Vagina (tissue), 2 donors: ENCODE measurements around the gene SLC49A3.

Experiments
- CTCF ChIP-seq, 3 experiments: fragments of 450-650 bp in 2 of 3; fragments of 200-600 bp in 1 of 3; sonication (generic) in 1 of 3; IDR thresholded peaks; one replicate each; pipeline ENCODE4 v1.5.1; 2017 to 2019; ENCODE audit warnings: antibody characterized with exemption in 3 of 3, mild to moderate bottlenecking in 2 of 3, moderate library complexity in 2 of 3
- POLR2A ChIP-seq, 2 donors: fragments of 450-650 bp; IDR thresholded peaks; one replicate each; pipeline ENCODE4 v1.6.1; 2017; ENCODE audit warnings: antibody characterized with exemption in 2 of 2, mild to moderate bottlenecking in 2 of 2, moderate library complexity in 2 of 2

GRCh38 chr4:689723-690122, 772 bp upstream of the SLC49A3 start:
- TF ChIP-seq CTCF (IDR thresholded peaks at IDR 0.05) (no peak), POLR2A (IDR thresholded peaks at IDR 0.05) (no peak)
